Measurements from ENCODE around the gene HTT-AS.
"Not testable (repeated sequence)": the region's sequence is repeated elsewhere in the genome, so short reads cannot be mapped to it uniquely, and the experiment has no call there.

The HTT-AS gene

DNA sequence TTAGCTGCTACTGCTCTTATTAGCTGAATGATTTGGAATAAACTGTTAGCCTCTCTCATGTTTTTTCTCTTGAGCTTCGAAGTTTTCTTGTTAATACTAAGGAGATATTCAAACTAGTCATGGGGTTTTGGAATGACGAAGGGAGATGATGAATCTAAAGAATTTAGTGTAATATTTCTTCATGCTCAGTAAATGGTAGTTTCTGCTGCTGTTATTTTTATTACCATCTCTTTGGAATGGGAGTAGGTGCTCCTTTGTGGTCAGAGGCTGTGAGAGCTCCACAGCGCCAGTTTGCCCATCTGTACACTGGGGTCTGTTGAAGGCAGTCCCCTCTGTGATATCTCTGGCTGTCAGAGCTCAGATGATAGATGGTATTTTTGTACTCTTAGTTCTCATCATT is 33.9 kb upstream of the HTT-AS start:
- DNase-seq (ENCODE audit: low spot score): no peak
- peak overlapping the region in 1 of 2 donors; percentile 75 for H3K27ac ChIP-seq
- no peak overlapping the region for H3K4me3 ChIP-seq
- no peak for TF ChIP-seq CTCF (IDR thresholded peaks at IDR 0.05)

DNA sequence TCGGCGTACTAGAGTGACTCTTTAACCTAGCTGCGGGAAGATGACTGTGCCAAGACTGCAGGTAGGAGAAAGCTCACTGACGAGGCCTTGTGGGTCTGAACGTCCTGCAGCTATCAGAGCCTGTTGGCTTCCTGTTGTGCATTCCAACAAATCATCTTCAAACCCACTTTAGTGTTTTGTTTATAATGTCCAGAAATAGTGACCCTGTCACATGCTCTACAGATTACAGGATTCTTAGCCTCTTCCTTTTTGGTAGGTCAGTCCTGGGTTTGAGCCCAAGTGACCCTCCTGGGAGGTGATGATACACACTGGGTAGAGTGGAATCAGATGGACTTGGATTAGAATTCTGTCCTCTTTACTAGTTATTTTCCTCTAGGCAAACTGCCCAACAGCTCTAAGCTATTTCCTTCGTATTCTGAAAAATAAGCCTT is 33.4 kb upstream of the HTT-AS start:
- Histone ChIP-seq H3K27ac (peak overlapping the region in 1 of 2 donors; percentile 75), H3K4me3 (no peak overlapping the region)
- no peak for DNase-seq (ENCODE audit: low spot score)
- no peak for TF ChIP-seq CTCF (IDR thresholded peaks at IDR 0.05)

DNA sequence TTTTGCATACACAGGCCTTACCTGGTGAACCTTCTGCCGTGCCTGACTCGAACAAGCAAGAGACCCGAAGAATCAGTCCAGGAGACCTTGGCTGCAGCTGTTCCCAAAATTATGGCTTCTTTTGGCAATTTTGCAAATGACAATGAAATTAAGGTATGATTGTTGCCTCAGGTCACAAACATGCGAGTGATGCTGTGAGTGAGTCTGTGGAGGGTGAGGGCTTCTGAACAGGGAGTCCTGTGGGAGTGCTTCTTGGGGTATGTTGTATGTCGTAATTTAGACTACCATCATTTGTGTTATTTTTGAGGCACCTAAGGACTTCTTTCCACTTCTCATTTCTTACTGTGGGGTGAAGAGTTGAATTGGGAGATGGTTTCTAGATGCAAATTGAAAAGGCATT is 32.9 kb upstream of the HTT-AS start:
- H3K27ac ChIP-seq: peak overlapping the region in 1 of 2 donors; percentile 75

GRCh38 chr4:3106339-3107186 is 32.2 kb upstream of the HTT-AS start:
- H3K27ac ChIP-seq: peak overlapping the region in 1 of 2 donors; percentile 75
- TF ChIP-seq CTCF (IDR thresholded peaks at IDR 0.05): peak; percentile 96
- peak; percentile 91 for DNase-seq (ENCODE audit: low spot score)
- H3K4me3 ChIP-seq: no peak overlapping the region

More for the DNA sequence above, 32.9 kb upstream of the HTT-AS start:
- no peak for TF ChIP-seq CTCF (IDR thresholded peaks at IDR 0.05)
- H3K4me3 ChIP-seq: no peak overlapping the region
- no peak for DNase-seq (ENCODE audit: low spot score)

GRCh38 chr4:3098346-3098745 is 24.0 kb upstream of the HTT-AS start:
- Histone ChIP-seq H3K4me3 (no peak overlapping the region), H3K27ac (no peak overlapping the region)
- no peak for TF ChIP-seq CTCF (IDR thresholded peaks at IDR 0.05)
- DNase-seq (ENCODE audit: low spot score): no peak

DNA sequence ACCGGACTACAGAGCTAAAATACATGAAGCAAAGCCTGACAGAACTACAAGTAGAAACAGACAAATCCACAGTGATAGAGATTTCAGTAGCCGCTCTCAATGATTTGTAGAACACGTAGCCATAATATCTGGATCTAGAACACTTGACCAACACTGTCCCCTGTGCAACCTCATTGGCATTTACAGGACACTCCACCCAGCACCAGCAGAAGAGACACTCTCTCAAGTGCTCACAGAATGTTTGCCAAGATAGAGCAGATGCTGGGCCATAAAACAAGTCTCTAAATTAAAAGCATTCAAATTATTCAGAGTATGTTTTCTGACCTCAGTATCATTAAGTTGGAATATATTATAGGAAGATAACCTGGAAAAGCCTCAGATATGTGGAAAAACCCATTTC is 21.9 kb upstream of the HTT-AS start:
- Histone ChIP-seq H3K27ac (no peak overlapping the region), H3K4me3 (no peak overlapping the region)
- no peak for DNase-seq (ENCODE audit: low spot score)
- TF ChIP-seq CTCF (IDR thresholded peaks at IDR 0.05): no peak

DNA sequence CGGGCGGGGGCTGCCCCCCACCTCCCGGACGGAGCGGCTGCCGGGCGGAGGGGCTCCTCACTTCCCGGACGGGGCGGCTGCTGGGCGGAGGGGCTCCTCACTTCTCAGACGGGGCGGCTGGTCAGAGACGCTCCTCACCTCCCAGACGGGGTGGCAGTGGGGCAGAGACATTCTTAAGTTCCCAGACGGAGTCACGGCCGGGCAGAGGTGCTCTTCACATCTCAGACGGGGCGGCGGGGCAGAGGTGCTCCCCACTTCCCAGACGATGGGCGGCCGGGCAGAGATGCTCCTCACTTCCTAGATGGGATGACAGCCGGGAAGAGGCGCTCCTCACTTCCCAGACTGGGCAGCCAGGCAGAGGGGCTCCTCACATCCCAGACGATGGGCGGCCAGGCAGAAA is 20.4 kb upstream of the HTT-AS start:
- not testable (repeated sequence) for H3K27ac ChIP-seq; H3K4me3 ChIP-seq; DNase-seq (ENCODE audit: low spot score)

Data from coronary artery (tissue), 2 donors.